Measurements from ENCODE around the gene RRAGD. TPM values are rescaled to one million over a fixed set of nuclear protein-coding genes. Genes with fewer than 3 reads are reported as not detected.

RRAGD gene
- 33.8 TPM for total RNA-seq

GRCh38 chr6:89412071-89413005 lies at the start of gene RRAGD:
RRAGD (minus strand) TSS chr6:89412273; CDS start chr6:89411993, 280 bp downstream.

DNA sequence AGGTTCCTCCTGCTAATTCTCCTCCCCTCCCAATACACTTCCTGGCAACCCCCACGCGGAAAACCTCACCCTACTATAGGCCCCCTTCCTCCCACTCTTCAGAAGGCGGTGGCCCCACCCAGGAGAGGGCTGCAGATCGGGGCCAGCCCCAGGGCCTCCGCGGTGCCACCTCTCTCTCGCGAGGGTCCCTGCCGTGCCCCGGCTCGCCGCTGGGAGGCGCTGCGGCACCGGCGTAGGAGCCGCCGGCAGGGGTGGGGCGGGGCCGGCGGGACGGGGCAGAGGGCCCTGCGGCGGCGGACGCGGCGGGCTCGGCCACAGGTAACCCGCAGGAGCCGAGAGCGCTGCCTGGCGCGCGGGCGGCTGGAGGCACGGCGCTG lies 20.8 kb upstream of the RRAGD start, which contains the start of gene ANKRD6:
ANKRD6 (plus strand) TSS at position 278 of the 377 bp plus-strand sequence. CDS start 133,825 bp downstream, outside the sequence.

DNA sequence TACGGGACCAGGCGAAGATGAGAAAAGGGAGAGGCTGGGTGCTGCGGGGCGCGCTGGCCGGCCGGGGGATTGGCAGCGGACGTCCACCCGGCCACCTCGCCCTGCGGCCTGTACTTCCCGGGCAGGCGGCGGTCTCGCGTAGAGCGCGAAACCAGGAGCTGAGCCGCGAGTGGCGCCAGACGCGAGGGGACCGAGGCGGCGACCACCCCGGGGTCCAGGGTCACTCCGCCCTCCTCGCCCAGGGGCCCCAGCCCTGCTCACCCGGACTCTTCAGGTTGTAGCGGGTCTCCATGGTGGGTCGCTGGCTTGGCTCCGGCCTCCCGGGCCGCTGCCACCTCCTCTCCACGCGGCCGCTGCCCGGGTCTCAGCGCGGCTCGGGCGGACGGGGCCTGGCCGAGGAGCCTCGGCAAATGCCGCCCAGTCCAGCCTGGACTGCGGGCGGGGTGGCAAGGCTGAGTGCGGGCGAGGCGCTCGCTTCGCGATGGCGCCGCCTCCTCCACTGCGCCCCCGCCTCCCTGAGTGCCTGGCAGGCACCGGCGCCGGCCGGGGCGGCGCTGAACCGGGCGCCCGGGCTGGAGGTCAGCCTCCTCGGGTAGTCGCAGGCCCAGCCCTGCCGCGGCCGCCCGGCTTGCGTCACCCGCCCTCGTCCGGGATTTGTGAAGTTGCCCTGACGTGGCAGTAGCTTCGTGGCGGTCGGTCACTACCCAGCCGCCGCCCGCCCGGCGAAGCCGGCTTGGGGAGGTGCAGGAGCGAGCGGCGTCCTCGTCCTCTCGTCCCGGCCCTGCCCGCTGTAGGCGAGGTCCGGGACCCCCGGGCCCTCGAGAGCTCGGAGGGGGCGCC lies 59.6 kb downstream of the RRAGD start, which contains the start of gene UBE2J1:
UBE2J1 (minus strand) TSS at position 445 of the 840 bp plus-strand sequence; CDS start at position 292, 153 bp downstream.

GRCh38 chr6:89315249-89315885 lies 96.7 kb downstream of the RRAGD start, which contains the start of gene GABRR2:
GABRR2 (minus strand) TSS chr6:89315299; CDS start chr6:89315165, 134 bp downstream.

Other genes with a start within 250 kb of the RRAGD start
- 4.6 TPM for gene GABRR1, start 194.9 kb downstream of the RRAGD start, total RNA-seq
- 28.4 TPM for gene GABRR2, start 97.0 kb downstream of the RRAGD start, total RNA-seq
- 48.2 TPM for gene UBE2J1, start 59.6 kb downstream of the RRAGD start, total RNA-seq
- 32.1 TPM for gene ANKRD6, start 20.9 kb upstream of the RRAGD start, total RNA-seq
- 42.4 TPM for gene LYRM2, start 226.5 kb upstream of the RRAGD start, total RNA-seq